Right lobe of liver (tissue), 6 donors: ENCODE data around the gene PDIA4. TPM values are rescaled to one million over a fixed set of nuclear protein-coding genes. Genes with fewer than 3 reads are reported as not detected.
A peak's percentile ranks its signal among the peaks of the same experiment; 100 is the strongest.

ENCODE experiments used
- ATAC-seq, 4 donors: fragments of 200-7000 bp; cut with Tn5 transposase; one replicate each; pipeline ENCODE4 v1.9.1; 2020; ENCODE audit warnings: mild to moderate bottlenecking in 4 of 4, moderate library complexity in 4 of 4
- DNase-seq, 3 donors: peaks; one replicate each; pipeline ENCODE4 v3.0.0-alpha.2; 2020
- H3K27ac ChIP-seq, 3 donors: fragments of 200-600 bp; one replicate each; pipeline ENCODE4 v1.8.0; 2022
- H3K27me3 ChIP-seq, 2 donors: fragments of 200-600 bp; one replicate each; pipeline ENCODE4 v1.8.0; 2022
- H3K36me3 ChIP-seq, 4 donors: fragments of 200-600 bp; sonication (generic) in 1 of 4; one replicate each; pipeline versions ENCODE4 v1.5.1 to v1.8.0; 2017 to 2022; ENCODE audit warnings: control low read depth in 1 of 4
- H3K4me1 ChIP-seq, 4 donors: fragments of 200-600 bp; sonication (generic) in 1 of 4; one replicate each; pipeline versions ENCODE4 v1.5.1 to v1.8.0; 2017 to 2022; ENCODE audit warnings: control low read depth in 1 of 4
- H3K4me3 ChIP-seq, 3 donors: fragments of 200-600 bp; one replicate each; pipeline ENCODE4 v1.8.0; 2022
- H3K9me3 ChIP-seq, 4 donors: fragments of 200-600 bp; sonication (generic) in 1 of 4; one replicate each; pipeline versions ENCODE4 v1.5.1 to v1.8.0; 2017 to 2022; ENCODE audit warnings: control low read depth in 1 of 4
- CTCF ChIP-seq, 4 donors: fragments of 200-600 bp in 3 of 4; fragments of 450-650 bp in 1 of 4; IDR thresholded peaks; one replicate each; pipeline versions ENCODE4 v1.5.1 to v1.8.0; 2016 to 2022; ENCODE audit warnings: antibody characterized with exemption in 4 of 4, mild to moderate bottlenecking in 2 of 4
- POLR2A ChIP-seq: fragments of 450-650 bp; IDR thresholded peaks from one replicate; pipeline ENCODE4 v1.6.1; 2017; ENCODE audit warnings: antibody characterized with exemption, mild to moderate bottlenecking
- WGBS: methylation state at CpG from one replicate; pipeline ENCODE4 v1.1.6; 2018; ENCODE audit warnings: low coverage, low lambda C conversion rate; ENCODE audit not compliant: insufficient coverage; ENCODE audit errors: missing lambda C conversion rate; 5-methylcytosine and 5-hydroxymethylcytosine counted together
- intact Hi-C, 2 donors: fragments of 100-400 bp; cut with DNase I; formaldehyde crosslinking; loops; one replicate each; pipeline versions ENCODE4 v1.11.2 to v1.14.1; 2022
- total RNA-seq, 6 experiments: library from RNA; depleted of rRNA in 2 of 6; stranded (reverse); fragments of >200 nt in 2 of 6; fragmentation: NEBNext Ultra II Directional in 3 of 6; extraction: Animal tissue kit (Norgen Biotek cat#: 25700) in 3 of 6; gene quantifications; one replicate each; pipeline versions ENCODE4 v1.1.0 to v1.2.4, GENCODE V29; 2016 to 2023
- donor health status: DM: no; HTN: yes; CAD: no.
- donor health status: DM: no; HTN: no; CAD: no.
- donor health status: DM: no; HTN: no; CAD: no.
- donor health status: DM: no; HTN: yes; CAD: no.
- donor health status: DM: no; HTN: yes; CAD: no.

The PDIA4 gene
- total RNA-seq, 6 experiments from 2014 or later: 218 to 368 (median 272) TPM

GRCh38 chr7:149011491-149011890 is 16.8 kb downstream of the PDIA4 start:
- ATAC-seq (no peak), DNase-seq (peak in 1 of 3 donors; percentile 15)
- Histone ChIP-seq H3K4me3 (no peak overlapping the region), H3K36me3 (peaks cover 12 to 99% (median 60%) of the 10 kb centered on the region in 4 donors), H3K9me3 (no peaks in the 10 kb centered on the region), H3K27ac (no peak overlapping the region), H3K4me1 (no peaks in the 10 kb centered on the region), H3K27me3 (no peaks in the 10 kb centered on the region)
- 100% methylated on average over 3 of the region's 8 CpGs for WGBS
- TF ChIP-seq CTCF (IDR thresholded peaks at IDR 0.05) (no peak), POLR2A (no peak)
- intact Hi-C loops: no loop called here

GRCh38 chr7:149010451-149010850 is 17.9 kb downstream of the PDIA4 start:
- Histone ChIP-seq H3K27me3 (no peaks in the 10 kb centered on the region), H3K4me1 (no peaks in the 10 kb centered on the region), H3K4me3 (no peak overlapping the region), H3K36me3 (peaks cover 9 to 98% (median 60%) of the 10 kb centered on the region in 4 donors), H3K9me3 (no peaks in the 10 kb centered on the region), H3K27ac (no peak overlapping the region)
- DNase-seq (peak in 1 of 3 donors; percentile 42), ATAC-seq (no peak)
- 86% methylated on average over 2 of the region's 5 CpGs for WGBS
- intact Hi-C loops: no loop called here
- TF ChIP-seq CTCF (IDR thresholded peaks at IDR 0.05) (no peak), POLR2A (no peak)

DNA sequence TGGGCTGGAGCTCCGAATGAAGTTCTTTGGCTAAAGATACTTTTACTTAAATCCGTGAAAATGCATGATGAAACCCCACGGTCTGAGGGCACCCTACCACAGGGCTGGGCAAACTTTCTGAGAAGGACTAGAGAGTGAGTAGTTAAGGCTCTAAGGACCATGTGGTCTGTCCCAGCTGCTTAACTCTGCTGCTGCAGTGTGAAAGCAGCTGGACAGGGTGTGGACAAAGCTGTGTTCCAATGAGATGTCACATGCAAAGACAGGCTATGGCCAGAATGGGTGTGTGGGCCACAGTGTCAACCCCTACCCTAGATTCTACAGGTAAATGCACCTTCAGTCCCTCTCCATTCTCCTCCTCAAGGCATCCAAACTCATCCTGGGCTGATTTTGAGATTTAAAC is 18.8 kb downstream of the PDIA4 start:
- DNase-seq: peak in 1 of 3 donors; percentile 2
- peaks cover 4 to 97% (median 61%) of the 10 kb centered on the region in 4 donors for H3K36me3 ChIP-seq
- no peak for TF ChIP-seq CTCF (IDR thresholded peaks at IDR 0.05)
- TF ChIP-seq POLR2A: no peak
- intact Hi-C loops: loop anchor here in 1 of 2 donors (10.0 kb wide), 1 partner anchor 85 kb away; the partner anchor contains the start of gene ZNF786
- no peaks in the 10 kb centered on the region for H3K27me3 ChIP-seq
- no peak overlapping the region for H3K27ac ChIP-seq
- no peak for ATAC-seq
- no peak overlapping the region for H3K4me3 ChIP-seq
- no peaks in the 10 kb centered on the region for H3K4me1 ChIP-seq
- 75% methylated on average over 2 of the region's 3 CpGs for WGBS
- H3K9me3 ChIP-seq: no peaks in the 10 kb centered on the region

GRCh38 chr7:149007611-149008010 is 20.7 kb downstream of the PDIA4 start:
- H3K36me3 ChIP-seq: peaks cover 0 to 97% (median 61%) of the 10 kb centered on the region in 4 donors
- no peaks in the 10 kb centered on the region for H3K9me3 ChIP-seq
- no peaks in the 10 kb centered on the region for H3K27me3 ChIP-seq
- TF ChIP-seq CTCF (IDR thresholded peaks at IDR 0.05): peak in 1 of 4 donors; percentile 16
- TF ChIP-seq POLR2A: no peak
- ATAC-seq (peak in 1 of 4 donors; percentile 25), DNase-seq (peak in 1 of 3 donors; percentile 54)
- no peak overlapping the region for H3K27ac ChIP-seq
- intact Hi-C loops: loop anchor here in 1 of 2 donors (10.0 kb wide), 1 partner anchor 87 kb away; the partner anchor contains the start of gene ZNF786
- WGBS: no CpG with 5 or more reads among the region's 6 CpGs
- H3K4me3 ChIP-seq: no peak overlapping the region
- H3K4me1 ChIP-seq: no peaks in the 10 kb centered on the region
